ENCODE results near the gene INTS3.
"Not testable (repeated sequence)": the region's sequence is repeated elsewhere in the genome, so short reads cannot be mapped to it uniquely, and the experiment has no call there.

Gene INTS3

GRCh38 chr1:153711026-153711425, 16.8 kb upstream of the INTS3 start:
- no peak for TF ChIP-seq CTCF (IDR thresholded peaks at IDR 0.05; ENCODE audit: low read depth, low read length)
- DNase-seq (ENCODE audit: low read depth in 2 of 2), result no peak
- no peak overlapping the region for H3K4me3 ChIP-seq (replicated peaks in 1 of 2; ENCODE audit: low read depth in 2 of 2, low read length in 2 of 2)

GRCh38 chr1:153716211-153716610, 11.6 kb upstream of the INTS3 start:
- H3K4me3 ChIP-seq (replicated peaks in 1 of 2; ENCODE audit: low read depth in 2 of 2, low read length in 2 of 2); DNase-seq (ENCODE audit: low read depth in 2 of 2): not testable (repeated sequence)

GRCh38 chr1:153717330-153717729, 10.5 kb upstream of the INTS3 start:
- no peak for TF ChIP-seq CTCF (IDR thresholded peaks at IDR 0.05; ENCODE audit: low read depth, low read length)
- no peak overlapping the region for H3K4me3 ChIP-seq (replicated peaks in 1 of 2; ENCODE audit: low read depth in 2 of 2, low read length in 2 of 2)
- no peak for DNase-seq (ENCODE audit: low read depth in 2 of 2)

- H3K4me3 ChIP-seq (replicated peaks in 1 of 2; ENCODE audit: low read depth in 2 of 2, low read length in 2 of 2), result no peak overlapping the region
- no peak for TF ChIP-seq CTCF (IDR thresholded peaks at IDR 0.05; ENCODE audit: low read depth, low read length)
- no peak for DNase-seq (ENCODE audit: low read depth in 2 of 2)
Observed at GRCh38 chr1:153723687-153724086, 4.2 kb upstream of the INTS3 start.

- DNase-seq (ENCODE audit: low read depth in 2 of 2); H3K4me3 ChIP-seq (replicated peaks in 1 of 2; ENCODE audit: low read depth in 2 of 2, low read length in 2 of 2): not testable (repeated sequence)
Observed at GRCh38 chr1:153724634-153725033, 3.2 kb upstream of the INTS3 start.

GRCh38 chr1:153728305-153729066, 636 bp downstream of the INTS3 start:
- no peak for TF ChIP-seq CTCF (IDR thresholded peaks at IDR 0.05; ENCODE audit: low read depth, low read length)
- DNase-seq (ENCODE audit: low read depth in 2 of 2), result peak; percentile 49 to 73
- H3K4me3 ChIP-seq (replicated peaks in 1 of 2; ENCODE audit: low read depth in 2 of 2, low read length in 2 of 2), result peak overlapping the region; percentile 78 to 82

- H3K4me3 ChIP-seq (replicated peaks in 1 of 2; ENCODE audit: low read depth in 2 of 2, low read length in 2 of 2), result no peak overlapping the region
- DNase-seq (ENCODE audit: low read depth in 2 of 2), result no peak
- TF ChIP-seq CTCF (IDR thresholded peaks at IDR 0.05; ENCODE audit: low read depth, low read length), result no peak
Observed at GRCh38 chr1:153730468-153730988, 2.7 kb downstream of the INTS3 start.

- TF ChIP-seq CTCF (IDR thresholded peaks at IDR 0.05; ENCODE audit: low read depth, low read length), result no peak
- peak in 1 of 2 donors; percentile 33 for DNase-seq (ENCODE audit: low read depth in 2 of 2)
- H3K4me3 ChIP-seq (replicated peaks in 1 of 2; ENCODE audit: low read depth in 2 of 2, low read length in 2 of 2), result no peak overlapping the region
Observed at GRCh38 chr1:153733970-153734369, 6.1 kb downstream of the INTS3 start.

All from cardiac fibroblast (primary cell).